H1 (cell line): ENCODE data around the gene NR0B2. TPM values are rescaled to one million over a fixed set of nuclear protein-coding genes. Genes with fewer than 3 reads are reported as not detected.
A peak's percentile ranks its signal among the peaks of the same experiment; 100 is the strongest.

ENCODE experiments used
- HDAC2 ChIP-seq, 2 experiments: fragments of 300-600 bp in 1 of 2; sonication (generic) in 1 of 2; IDR thresholded peaks; 2 replicates each; pipeline ENCODE4 v1.6.1; 2011 to 2012; ENCODE audit warnings: low read depth in 2 of 2, low read length in 2 of 2, mild to moderate bottlenecking in 2 of 2, moderate library complexity in 2 of 2, borderline replicate concordance in 1 of 2, inconsistent platforms in 1 of 2
- SAP30 ChIP-seq: fragments of 300-600 bp; sonication (generic); IDR thresholded peaks from 2 replicates; pipeline ENCODE4 v1.7.1; 2012; ENCODE audit warnings: low read length, moderate library complexity, mild to moderate bottlenecking, inconsistent platforms; ENCODE audit not compliant: insufficient read depth, insufficient replicate concordance
- SP1 ChIP-seq: IDR thresholded peaks from 2 replicates; pipeline ENCODE4 v1.6.1; 2011; ENCODE audit warnings: low read depth, low read length
- TCF12 ChIP-seq: IDR thresholded peaks from 2 replicates; pipeline ENCODE4 v1.6.1; 2011; ENCODE audit warnings: low read depth, mild to moderate bottlenecking, low read length
- polyA plus RNA-seq, 7 experiments: library from polyadenylated mRNA; depleted of rRNA in 3 of 7; stranded (reverse) in 5 of 7; unstranded in 2 of 7; fragments of >200 nt in 5 of 7; fragments of 200-250 nt in 2 of 7; gene quantifications; 1 replicate in 5 of 7; 2 replicates in 1 of 7; 4 replicates in 1 of 7; pipeline versions ENCODE4 v1.2.1 to v1.2.3, GENCODE V29; 2011 to 2013; ENCODE audit warnings: missing spikeins in 2 of 7, mixed read lengths in 2 of 7
- total RNA-seq: library from RNA; stranded (reverse); fragmentation: NEBNext Ultra II Directional; extraction: Animal tissue kit (Norgen Biotek cat#: 25700); gene quantifications from 2 replicates; pipeline ENCODE4 v1.2.1, GENCODE V29; 2021
- TF ChIP-seq, protein P1 (sequence below): fragments of 300-600 bp; sonication (generic); IDR thresholded peaks from 2 replicates; pipeline ENCODE4 v1.7.1; 2012; ENCODE audit warnings: low read length, moderate library complexity, mild to moderate bottlenecking, inconsistent platforms; ENCODE audit not compliant: insufficient replicate concordance
- TF ChIP-seq, protein P2 (sequence below), 3 experiments: IDR thresholded peaks; 1 replicate in 2 of 3; 2 replicates in 1 of 3; pipeline versions ENCODE4 v1.5.1 to v1.6.1; 2011; ENCODE audit warnings: low read length in 3 of 3, mild to moderate bottlenecking in 3 of 3, inconsistent platforms in 2 of 3, low read depth in 1 of 3, moderate library complexity in 1 of 3; ENCODE audit not compliant: insufficient read depth in 1 of 3; ENCODE audit errors: control extremely low read depth in 1 of 3

The NR0B2 gene
- total and polyA plus RNA-seq, 2 of the 8 experiments (the other 6 are each of a cell fraction or from before 2014, with no cell fraction given): not detected

DNA sequence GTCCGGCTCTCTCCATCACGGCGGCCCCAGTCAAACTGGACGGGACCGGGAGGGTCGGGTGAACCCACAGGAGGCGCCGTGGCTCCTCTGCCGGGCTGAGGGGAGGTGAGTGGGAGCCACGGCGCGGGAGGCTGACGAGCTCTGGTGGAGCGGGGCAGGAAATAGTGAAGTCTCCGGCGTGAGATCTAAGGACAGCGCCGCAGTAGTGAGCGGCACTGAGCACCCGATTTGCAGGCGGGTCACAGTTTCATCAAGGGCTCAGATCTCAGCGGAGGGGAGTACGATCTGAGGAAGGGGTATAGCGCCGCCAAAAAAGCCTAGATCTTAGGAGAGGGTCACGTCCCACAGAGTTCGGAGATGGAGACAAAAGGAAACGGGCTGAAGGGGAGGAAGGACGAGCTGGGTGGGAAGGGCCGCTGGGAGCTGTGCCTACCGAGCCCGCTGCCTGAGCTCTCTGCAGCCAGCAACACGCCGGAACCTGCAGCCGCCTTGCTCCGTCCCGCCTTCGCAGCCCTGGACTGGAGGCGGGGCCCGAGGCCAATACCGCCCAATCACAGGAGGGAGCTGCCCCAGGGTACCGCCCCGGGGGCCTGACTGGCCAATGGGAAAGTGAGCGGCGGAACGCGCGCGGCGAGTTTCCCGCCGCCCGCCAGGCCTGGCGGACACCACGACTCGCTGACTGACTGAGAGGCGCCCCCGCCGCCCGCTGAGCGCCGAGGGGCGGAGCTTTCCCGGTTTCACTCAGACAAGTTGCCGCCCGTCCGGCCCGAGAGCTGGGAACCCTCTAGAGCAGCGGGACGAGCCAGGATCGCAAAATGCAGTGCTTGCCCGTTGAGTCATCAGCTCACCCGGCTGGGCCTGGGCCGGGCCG lies 48.9 kb downstream of the NR0B2 start (continued):
- TF ChIP-seq, protein P1, sequence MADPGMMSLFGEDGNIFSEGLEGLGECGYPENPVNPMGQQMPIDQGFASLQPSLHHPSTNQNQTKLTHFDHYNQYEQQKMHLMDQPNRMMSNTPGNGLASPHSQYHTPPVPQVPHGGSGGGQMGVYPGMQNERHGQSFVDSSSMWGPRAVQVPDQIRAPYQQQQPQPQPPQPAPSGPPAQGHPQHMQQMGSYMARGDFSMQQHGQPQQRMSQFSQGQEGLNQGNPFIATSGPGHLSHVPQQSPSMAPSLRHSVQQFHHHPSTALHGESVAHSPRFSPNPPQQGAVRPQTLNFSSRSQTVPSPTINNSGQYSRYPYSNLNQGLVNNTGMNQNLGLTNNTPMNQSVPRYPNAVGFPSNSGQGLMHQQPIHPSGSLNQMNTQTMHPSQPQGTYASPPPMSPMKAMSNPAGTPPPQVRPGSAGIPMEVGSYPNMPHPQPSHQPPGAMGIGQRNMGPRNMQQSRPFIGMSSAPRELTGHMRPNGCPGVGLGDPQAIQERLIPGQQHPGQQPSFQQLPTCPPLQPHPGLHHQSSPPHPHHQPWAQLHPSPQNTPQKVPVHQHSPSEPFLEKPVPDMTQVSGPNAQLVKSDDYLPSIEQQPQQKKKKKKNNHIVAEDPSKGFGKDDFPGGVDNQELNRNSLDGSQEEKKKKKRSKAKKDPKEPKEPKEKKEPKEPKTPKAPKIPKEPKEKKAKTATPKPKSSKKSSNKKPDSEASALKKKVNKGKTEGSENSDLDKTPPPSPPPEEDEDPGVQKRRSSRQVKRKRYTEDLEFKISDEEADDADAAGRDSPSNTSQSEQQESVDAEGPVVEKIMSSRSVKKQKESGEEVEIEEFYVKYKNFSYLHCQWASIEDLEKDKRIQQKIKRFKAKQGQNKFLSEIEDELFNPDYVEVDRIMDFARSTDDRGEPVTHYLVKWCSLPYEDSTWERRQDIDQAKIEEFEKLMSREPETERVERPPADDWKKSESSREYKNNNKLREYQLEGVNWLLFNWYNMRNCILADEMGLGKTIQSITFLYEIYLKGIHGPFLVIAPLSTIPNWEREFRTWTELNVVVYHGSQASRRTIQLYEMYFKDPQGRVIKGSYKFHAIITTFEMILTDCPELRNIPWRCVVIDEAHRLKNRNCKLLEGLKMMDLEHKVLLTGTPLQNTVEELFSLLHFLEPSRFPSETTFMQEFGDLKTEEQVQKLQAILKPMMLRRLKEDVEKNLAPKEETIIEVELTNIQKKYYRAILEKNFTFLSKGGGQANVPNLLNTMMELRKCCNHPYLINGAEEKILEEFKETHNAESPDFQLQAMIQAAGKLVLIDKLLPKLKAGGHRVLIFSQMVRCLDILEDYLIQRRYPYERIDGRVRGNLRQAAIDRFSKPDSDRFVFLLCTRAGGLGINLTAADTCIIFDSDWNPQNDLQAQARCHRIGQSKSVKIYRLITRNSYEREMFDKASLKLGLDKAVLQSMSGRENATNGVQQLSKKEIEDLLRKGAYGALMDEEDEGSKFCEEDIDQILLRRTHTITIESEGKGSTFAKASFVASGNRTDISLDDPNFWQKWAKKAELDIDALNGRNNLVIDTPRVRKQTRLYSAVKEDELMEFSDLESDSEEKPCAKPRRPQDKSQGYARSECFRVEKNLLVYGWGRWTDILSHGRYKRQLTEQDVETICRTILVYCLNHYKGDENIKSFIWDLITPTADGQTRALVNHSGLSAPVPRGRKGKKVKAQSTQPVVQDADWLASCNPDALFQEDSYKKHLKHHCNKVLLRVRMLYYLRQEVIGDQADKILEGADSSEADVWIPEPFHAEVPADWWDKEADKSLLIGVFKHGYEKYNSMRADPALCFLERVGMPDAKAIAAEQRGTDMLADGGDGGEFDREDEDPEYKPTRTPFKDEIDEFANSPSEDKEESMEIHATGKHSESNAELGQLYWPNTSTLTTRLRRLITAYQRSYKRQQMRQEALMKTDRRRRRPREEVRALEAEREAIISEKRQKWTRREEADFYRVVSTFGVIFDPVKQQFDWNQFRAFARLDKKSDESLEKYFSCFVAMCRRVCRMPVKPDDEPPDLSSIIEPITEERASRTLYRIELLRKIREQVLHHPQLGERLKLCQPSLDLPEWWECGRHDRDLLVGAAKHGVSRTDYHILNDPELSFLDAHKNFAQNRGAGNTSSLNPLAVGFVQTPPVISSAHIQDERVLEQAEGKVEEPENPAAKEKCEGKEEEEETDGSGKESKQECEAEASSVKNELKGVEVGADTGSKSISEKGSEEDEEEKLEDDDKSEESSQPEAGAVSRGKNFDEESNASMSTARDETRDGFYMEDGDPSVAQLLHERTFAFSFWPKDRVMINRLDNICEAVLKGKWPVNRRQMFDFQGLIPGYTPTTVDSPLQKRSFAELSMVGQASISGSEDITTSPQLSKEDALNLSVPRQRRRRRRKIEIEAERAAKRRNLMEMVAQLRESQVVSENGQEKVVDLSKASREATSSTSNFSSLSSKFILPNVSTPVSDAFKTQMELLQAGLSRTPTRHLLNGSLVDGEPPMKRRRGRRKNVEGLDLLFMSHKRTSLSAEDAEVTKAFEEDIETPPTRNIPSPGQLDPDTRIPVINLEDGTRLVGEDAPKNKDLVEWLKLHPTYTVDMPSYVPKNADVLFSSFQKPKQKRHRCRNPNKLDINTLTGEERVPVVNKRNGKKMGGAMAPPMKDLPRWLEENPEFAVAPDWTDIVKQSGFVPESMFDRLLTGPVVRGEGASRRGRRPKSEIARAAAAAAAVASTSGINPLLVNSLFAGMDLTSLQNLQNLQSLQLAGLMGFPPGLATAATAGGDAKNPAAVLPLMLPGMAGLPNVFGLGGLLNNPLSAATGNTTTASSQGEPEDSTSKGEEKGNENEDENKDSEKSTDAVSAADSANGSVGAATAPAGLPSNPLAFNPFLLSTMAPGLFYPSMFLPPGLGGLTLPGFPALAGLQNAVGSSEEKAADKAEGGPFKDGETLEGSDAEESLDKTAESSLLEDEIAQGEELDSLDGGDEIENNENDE: no peak
- no peak for TF ChIP-seq SAP30
- no peak for TF ChIP-seq HDAC2 (IDR thresholded peaks at IDR 0.05; ENCODE audit: borderline replicate concordance in 1 of 2, low read depth in 2 of 2, low read length in 2 of 2)
- TF ChIP-seq, protein P2, sequence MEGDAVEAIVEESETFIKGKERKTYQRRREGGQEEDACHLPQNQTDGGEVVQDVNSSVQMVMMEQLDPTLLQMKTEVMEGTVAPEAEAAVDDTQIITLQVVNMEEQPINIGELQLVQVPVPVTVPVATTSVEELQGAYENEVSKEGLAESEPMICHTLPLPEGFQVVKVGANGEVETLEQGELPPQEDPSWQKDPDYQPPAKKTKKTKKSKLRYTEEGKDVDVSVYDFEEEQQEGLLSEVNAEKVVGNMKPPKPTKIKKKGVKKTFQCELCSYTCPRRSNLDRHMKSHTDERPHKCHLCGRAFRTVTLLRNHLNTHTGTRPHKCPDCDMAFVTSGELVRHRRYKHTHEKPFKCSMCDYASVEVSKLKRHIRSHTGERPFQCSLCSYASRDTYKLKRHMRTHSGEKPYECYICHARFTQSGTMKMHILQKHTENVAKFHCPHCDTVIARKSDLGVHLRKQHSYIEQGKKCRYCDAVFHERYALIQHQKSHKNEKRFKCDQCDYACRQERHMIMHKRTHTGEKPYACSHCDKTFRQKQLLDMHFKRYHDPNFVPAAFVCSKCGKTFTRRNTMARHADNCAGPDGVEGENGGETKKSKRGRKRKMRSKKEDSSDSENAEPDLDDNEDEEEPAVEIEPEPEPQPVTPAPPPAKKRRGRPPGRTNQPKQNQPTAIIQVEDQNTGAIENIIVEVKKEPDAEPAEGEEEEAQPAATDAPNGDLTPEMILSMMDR (IDR thresholded peaks at IDR 0.05; ENCODE audit: control extremely low read depth in 1 of 3, insufficient read depth in 1 of 3, low read depth in 1 of 3, low read length in 3 of 3): no peak; a peak in 1 of 4 replicates
- no peak for TF ChIP-seq TCF12
- peak; percentile 90 for TF ChIP-seq SP1
